B cell (primary cell): ENCODE results near the gene CYP4F22. TPM values are rescaled to one million over a fixed set of nuclear protein-coding genes. Genes with fewer than 3 reads are reported as not detected.

Experiments used
- ATAC-seq: fragments of 200-7000 bp; cut with Tn5 transposase; one replicate; pipeline ENCODE4 v1.10.0; 2021; ENCODE audit warnings: low read depth, mild to moderate bottlenecking, moderate number of reproducible peaks, moderate library complexity
- CTCF ChIA-PET: fragments of 350-600 bp; sonication (Branson Sonifier 250); formaldehyde crosslinking; loops from one replicate; lab custom pipeline; 2021; ENCODE audit warnings: antibody characterized with exemption, inconsistent platforms; lab: Charles Lee
- POLR2A ChIA-PET: fragments of 350-600 bp; sonication (Branson Sonifier 250); formaldehyde crosslinking; loops from one replicate; lab custom pipeline; 2021; ENCODE audit warnings: antibody characterized with exemption; lab: Charles Lee
- DNase-seq: peaks from one replicate; pipeline ENCODE4 v3.0.0; 2013
- H2AFZ ChIP-seq: 2 replicates; pipeline ENCODE4 v1.6.1; 2012; ENCODE audit warnings: mild to moderate bottlenecking, low read depth, low read length; ENCODE audit not compliant: insufficient read depth, poor library complexity, severe bottlenecking
- H3K27ac ChIP-seq, 2 donors: 1 replicate in 1 of 2; 2 replicates in 1 of 2; pipeline ENCODE4 v1.5.1; 2012 to 2013; ENCODE audit warnings: low read length in 2 of 2, mild to moderate bottlenecking in 2 of 2, moderate library complexity in 1 of 2
- H3K27me3 ChIP-seq, 4 experiments: fragments of 200-600 bp in 1 of 4; sonication (generic) in 1 of 4; replicated peaks in 1 of 4; 1 replicate in 2 of 4; 2 replicates in 2 of 4; pipeline versions ENCODE4 v1.6.1 to v1.7.0; 2013 to 2016; ENCODE audit warnings: low read length in 3 of 4, mild to moderate bottlenecking in 2 of 4, mixed read lengths in 1 of 4, moderate library complexity in 1 of 4; ENCODE audit not compliant: insufficient read depth in 4 of 4, control insufficient read depth in 3 of 4; ENCODE audit errors: control extremely low read depth in 1 of 4
- H3K36me3 ChIP-seq, 2 experiments: replicated peaks in 1 of 2; 1 replicate in 1 of 2; 2 replicates in 1 of 2; pipeline versions ENCODE4 v1.6.1 to v1.7.1; 2013; ENCODE audit warnings: low read length in 1 of 2; ENCODE audit not compliant: insufficient read depth in 2 of 2, control insufficient read depth in 1 of 2; ENCODE audit errors: control extremely low read depth in 1 of 2, extremely low read depth in 1 of 2
- H3K4me1 ChIP-seq, 2 donors: fragments of 200-600 bp in 1 of 2; sonication (generic) in 1 of 2; 1 replicate in 1 of 2; 2 replicates in 1 of 2; pipeline versions ENCODE4 v1.5.1 to v1.6.1; 2013 to 2017; ENCODE audit warnings: low read length in 2 of 2; ENCODE audit not compliant: control insufficient read depth in 2 of 2, insufficient read depth in 2 of 2
- H3K4me2 ChIP-seq: replicated peaks from 2 replicates; pipeline ENCODE3; 2012; ENCODE audit warnings: mild to moderate bottlenecking, low read depth, low read length; ENCODE audit not compliant: poor library complexity, severe bottlenecking
- H3K4me3 ChIP-seq, 5 experiments: fragments of 200-600 bp in 1 of 5; sonication (generic) in 1 of 5; 1 replicate in 3 of 5; 2 replicates in 2 of 5; pipeline versions ENCODE4 v1.5.1 to v1.7.0; 2011 to 2016; ENCODE audit warnings: low read length in 4 of 5, mild to moderate bottlenecking in 4 of 5, low read depth in 2 of 5, control low read depth in 1 of 5, moderate library complexity in 1 of 5; ENCODE audit not compliant: insufficient read depth in 1 of 5; ENCODE audit errors: control extremely low read depth in 1 of 5, extremely low read depth in 1 of 5
- H3K79me2 ChIP-seq: fragments of 200-600 bp; sonication (generic); one replicate; pipeline ENCODE4 v1.6.0; 2016; ENCODE audit warnings: low read length; ENCODE audit not compliant: control insufficient read depth, insufficient read depth
- H3K9ac ChIP-seq: fragments of 200-600 bp; sonication (generic); 2 replicates; pipeline ENCODE4 v1.6.1; 2017; ENCODE audit warnings: mild to moderate bottlenecking, low read length, moderate library complexity
- H3K9me3 ChIP-seq, 3 donors: one replicate each; pipeline versions ENCODE4 v1.6.1 to v1.7.1; 2013; ENCODE audit warnings: low read length in 2 of 3; ENCODE audit not compliant: control insufficient read depth in 2 of 3, insufficient read depth in 1 of 3; ENCODE audit errors: control extremely low read depth in 1 of 3
- H4K20me1 ChIP-seq: 2 replicates; pipeline ENCODE4 v1.6.0; 2012; ENCODE audit warnings: mild to moderate bottlenecking, low read length; ENCODE audit not compliant: insufficient read depth, control insufficient read depth, poor library complexity, severe bottlenecking
- H3K27ac Mint-ChIP-seq: one replicate; pipeline ENCODE4 v1.8.0; 2021; ENCODE audit warnings: mixed read lengths
- H3K27me3 Mint-ChIP-seq: one replicate; pipeline ENCODE4 v1.8.0; 2021; ENCODE audit warnings: mixed read lengths
- H3K4me1 Mint-ChIP-seq: one replicate; pipeline ENCODE4 v1.8.0; 2021; ENCODE audit warnings: mixed read lengths
- H3K4me3 Mint-ChIP-seq: one replicate; pipeline ENCODE4 v1.8.0; 2021; ENCODE audit warnings: mixed read lengths
- H3K9me3 Mint-ChIP-seq: one replicate; pipeline ENCODE4 v1.8.0; 2022; ENCODE audit warnings: mixed read lengths; ENCODE audit not compliant: insufficient read depth
- CTCF ChIP-seq: fragments of 200-600 bp; IDR thresholded peaks from one replicate; pipeline ENCODE4 v1.8.0; 2022; ENCODE audit warnings: antibody characterized with exemption, mild to moderate bottlenecking
- EZH2 ChIP-seq: IDR thresholded peaks from 2 replicates; pipeline ENCODE4 v1.6.1; 2012; ENCODE audit warnings: borderline replicate concordance, low read depth, mild to moderate bottlenecking, moderate library complexity, low read length; ENCODE audit not compliant: insufficient read depth, poor library complexity, severe bottlenecking
- WGBS: methylation state at CpG from one replicate; pipeline ENCODE4 v1.1.5; 2013; ENCODE audit warnings: missing lambda C conversion rate; ENCODE audit not compliant: insufficient coverage; 5-methylcytosine and 5-hydroxymethylcytosine counted together
- intact Hi-C: fragments of 100-400 bp; cut with micrococcal nuclease; formaldehyde crosslinking; loops from one replicate; pipeline ENCODE4 v1.10.0; 2022
- polyA plus RNA-seq: library from polyadenylated mRNA; depleted of rRNA; stranded (reverse); fragments of >200 nt; gene quantifications from 2 replicates; pipeline ENCODE4 v1.2.3, GENCODE V29; 2012
- total RNA-seq, 2 donors: library from RNA; stranded (reverse); fragments of 120-200 nt in 1 of 2; gene quantifications; 1 replicate in 1 of 2; 2 replicates in 1 of 2; pipeline versions ENCODE4 v1.2.3 to v1.2.4, GENCODE V29; 2013 to 2022

The CYP4F22 gene
- total and polyA plus RNA-seq, 2 donors (not counting 1 experiment from before 2014, with no cell fraction given): 0.03 TPM; not detected in 1

GRCh38 chr19:15527705-15528104 is 19.4 kb downstream of the CYP4F22 start:
- H3K79me2 ChIP-seq: no peaks in the 10 kb centered on the region
- ATAC-seq (no peak), DNase-seq (no peak)
- H3K4me1 ChIP-seq: no peaks in the 10 kb centered on the region
- TF ChIP-seq EZH2 (no peak), CTCF (no peak)
- H4K20me1 ChIP-seq: no peaks in the 10 kb centered on the region
- POLR2A ChIA-PET: no interaction called here
- Mint-ChIP-seq H3K27me3 (peaks cover 34% of the 10 kb centered on the region), H3K4me3 (no peak overlapping the region), H3K27ac (no peak overlapping the region), H3K4me1 (no peaks in the 10 kb centered on the region), H3K9me3 (peaks cover 5% of the 10 kb centered on the region)
- H3K4me3 ChIP-seq: no peak overlapping the region
- 88% methylated on average over 1 of the region's 3 CpGs for WGBS
- intact Hi-C loops: no loop called here
- H3K9ac ChIP-seq: no peak overlapping the region
- no peak overlapping the region for H3K27ac ChIP-seq
- CTCF ChIA-PET: no interaction called here
- peaks cover 0 to 32% (median 8%) of the 10 kb centered on the region in 3 donors for H3K9me3 ChIP-seq
- no peak overlapping the region for H2AFZ ChIP-seq
- H3K4me2 ChIP-seq: no peak overlapping the region
- H3K36me3 ChIP-seq: no peaks in the 10 kb centered on the region
- H3K27me3 ChIP-seq: peaks cover 0 to 21% (median 0%) of the 10 kb centered on the region in 4 experiments

GRCh38 chr19:15529774-15530372 is 21.5 kb downstream of the CYP4F22 start:
- ChIA-PET CTCF (interaction anchor here (0.5 kb wide), 1 partner anchor 100 kb away, joined by 4 read pairs; no protein-coding TSS in a partner anchor), POLR2A (no interaction called here)
- no peak overlapping the region for H3K4me3 Mint-ChIP-seq
- no peaks in the 10 kb centered on the region for H3K36me3 ChIP-seq
- H3K27me3 Mint-ChIP-seq: peaks cover 28% of the 10 kb centered on the region
- DNase-seq (no peak), ATAC-seq (no peak)
- H2AFZ ChIP-seq: no peak overlapping the region
- no peak overlapping the region for H3K27ac Mint-ChIP-seq
- H3K4me1 Mint-ChIP-seq: no peaks in the 10 kb centered on the region
- no peaks in the 10 kb centered on the region for H3K79me2 ChIP-seq
- no peak overlapping the region for H3K4me2 ChIP-seq
- no peaks in the 10 kb centered on the region for H4K20me1 ChIP-seq
- peaks cover 0 to 26% (median 0%) of the 10 kb centered on the region in 4 experiments for H3K27me3 ChIP-seq
- TF ChIP-seq EZH2 (no peak), CTCF (no peak)
- no peak overlapping the region for H3K9ac ChIP-seq
- no peaks in the 10 kb centered on the region for H3K4me1 ChIP-seq
- H3K4me3 ChIP-seq: no peak overlapping the region
- intact Hi-C loops: no loop called here
- no peak overlapping the region for H3K27ac ChIP-seq
- H3K9me3 Mint-ChIP-seq: peaks cover 5% of the 10 kb centered on the region
- peaks cover 0 to 30% (median 8%) of the 10 kb centered on the region in 3 donors for H3K9me3 ChIP-seq
- WGBS: 67% methylated on average over 8 of the region's 8 CpGs
